ENCODE data around the gene CTTNBP2. TPM values are rescaled to one million over a fixed set of nuclear protein-coding genes. Genes with fewer than 3 reads are reported as not detected.

Gene CTTNBP2
- total and polyA plus RNA-seq, 2 of the 13 experiments (the other 11 are each of a cell fraction or from before 2014, with no cell fraction given): not detected

DNA sequence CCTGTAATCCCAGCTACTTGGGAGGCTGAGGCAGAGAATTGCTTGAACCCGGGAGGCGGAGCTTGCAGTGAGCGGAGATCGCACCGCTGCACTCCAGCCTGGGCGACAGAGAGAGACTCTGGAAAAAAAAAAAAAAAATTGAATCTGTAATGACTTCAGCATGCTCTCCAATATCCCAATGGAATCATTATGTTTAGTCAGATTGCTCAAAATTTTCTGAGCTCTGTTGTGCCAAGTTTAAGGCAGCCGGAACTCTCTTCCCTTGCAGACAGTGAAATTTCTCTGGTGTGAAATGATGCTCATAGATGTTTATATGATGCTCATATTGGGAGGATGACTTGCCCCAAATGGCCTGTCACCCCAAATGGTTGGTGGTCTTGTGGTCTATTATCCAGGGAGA lies 180.9 kb downstream of the CTTNBP2 start:
- no peak for FAIRE-seq
- ATAC-seq: no peak
- CTCF ChIA-PET (ENCODE audit: low intra/inter-chr PET ratio, low total read pairs): no interaction called here

DNA sequence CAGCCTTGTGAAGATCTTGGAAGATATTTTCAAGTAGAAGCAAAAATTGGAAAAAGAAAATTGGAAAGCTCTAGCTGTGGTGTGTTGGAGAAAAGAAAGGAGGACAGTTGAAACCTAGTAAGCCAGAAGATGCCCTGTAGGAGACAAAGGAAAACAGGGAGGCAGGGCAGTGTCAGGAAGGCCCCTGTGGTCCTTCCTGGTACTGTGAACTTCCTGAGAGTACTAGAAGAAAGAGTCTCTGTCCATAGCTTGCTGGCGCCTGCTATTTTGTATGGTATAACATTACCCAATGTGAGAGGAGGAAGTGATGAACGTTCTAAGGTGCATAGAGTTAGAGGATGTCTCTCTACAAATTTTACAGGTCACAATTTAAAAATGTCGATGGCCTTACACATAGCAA lies 183.1 kb downstream of the CTTNBP2 start:
- no TSS peak for BruUV-seq (replicated peaks)
- no peaks in the 10 kb centered on the region for H3K9me3 ChIP-seq (ENCODE audit: low read length)
- 17% methylated on average over 3 of the region's 3 CpGs for whole genome bisulfite sequencing (ENCODE audit: low lambda C conversion rate)
- no peak for FAIRE-seq
- ChIA-PET CTCF (ENCODE audit: low intra/inter-chr PET ratio, low total read pairs) (no interaction called here), POLR2A (no interaction called here)
- H3K27ac ChIP-seq (ENCODE audit: extremely low read length, insufficient read depth, low read length): no peak overlapping the region
- DNase-seq (ENCODE audit: low spot score): no peak
- H3K9ac ChIP-seq (ENCODE audit: insufficient read depth, low read depth, low read length): no peak overlapping the region
- no peaks in the 10 kb centered on the region for H3K79me2 ChIP-seq (ENCODE audit: insufficient read depth, low read length)
- in situ Hi-C loops (cut with HindIII; ENCODE audit: extremely low pct_ligation_motif_present, low pct_unique_long_range_greater_than_20kb) (no loop called here), intact Hi-C loops (cut with micrococcal nuclease; ENCODE audit: unreplicated experiment) (no loop called here)
- H3K4me1 ChIP-seq (ENCODE audit: insufficient read depth, low read length): no peaks in the 10 kb centered on the region
- no peaks in the 10 kb centered on the region for H3K36me3 ChIP-seq (replicated peaks in 1 of 2; ENCODE audit: control insufficient read depth in 1 of 2, insufficient read depth in 2 of 2, low read length in 2 of 2)
- no peak overlapping the region for H3K4me2 ChIP-seq (ENCODE audit: low read depth, low read length)
- H3K4me3 ChIP-seq (replicated peaks in 1 of 3; ENCODE audit: insufficient read depth in 1 of 3, low read depth in 2 of 3, low read length in 3 of 3): no peak overlapping the region
- no peak for ATAC-seq
- H2AFZ ChIP-seq (ENCODE audit: low read length): no peak overlapping the region
- no peaks in the 10 kb centered on the region for H4K20me1 ChIP-seq (ENCODE audit: insufficient read depth, low read length)
- H3K27me3 ChIP-seq (ENCODE audit: control insufficient read depth in 1 of 2, insufficient read depth in 2 of 2, low read length in 2 of 2): no peaks in the 10 kb centered on the region
- TF ChIP-seq GATA4 (IDR thresholded peaks at IDR 0.05; ENCODE audit: borderline replicate concordance, low read depth): no peak
- TF ChIP-seq, protein P1, sequence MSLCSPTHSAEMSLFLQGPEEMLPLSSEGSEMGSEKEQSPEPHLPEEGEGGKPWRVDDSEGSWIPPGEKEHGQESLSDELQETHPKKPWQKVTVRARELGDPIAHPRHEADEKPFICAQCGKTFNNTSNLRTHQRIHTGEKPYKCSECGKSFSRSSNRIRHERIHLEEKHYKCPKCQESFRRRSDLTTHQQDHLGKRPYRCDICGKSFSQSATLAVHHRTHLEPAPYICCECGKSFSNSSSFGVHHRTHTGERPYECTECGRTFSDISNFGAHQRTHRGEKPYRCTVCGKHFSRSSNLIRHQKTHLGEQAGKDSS (CRISPR knock-in tag; IDR thresholded peaks at IDR 0.05; ENCODE audit: borderline replicate concordance, low read depth): no peak
- TF ChIP-seq PTBP1 (IDR thresholded peaks at IDR 0.05; ENCODE audit: low read depth, low read length, poor library complexity, severe bottlenecking): no peak
- TF ChIP-seq, protein P2, sequence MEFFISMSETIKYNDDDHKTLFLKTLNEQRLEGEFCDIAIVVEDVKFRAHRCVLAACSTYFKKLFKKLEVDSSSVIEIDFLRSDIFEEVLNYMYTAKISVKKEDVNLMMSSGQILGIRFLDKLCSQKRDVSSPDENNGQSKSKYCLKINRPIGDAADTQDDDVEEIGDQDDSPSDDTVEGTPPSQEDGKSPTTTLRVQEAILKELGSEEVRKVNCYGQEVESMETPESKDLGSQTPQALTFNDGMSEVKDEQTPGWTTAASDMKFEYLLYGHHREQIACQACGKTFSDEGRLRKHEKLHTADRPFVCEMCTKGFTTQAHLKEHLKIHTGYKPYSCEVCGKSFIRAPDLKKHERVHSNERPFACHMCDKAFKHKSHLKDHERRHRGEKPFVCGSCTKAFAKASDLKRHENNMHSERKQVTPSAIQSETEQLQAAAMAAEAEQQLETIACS (CRISPR knock-in tag; IDR thresholded peaks at IDR 0.05): no peak
- no peak for TF ChIP-seq ATAD3A (CRISPR knock-in tag; IDR thresholded peaks at IDR 0.05)
- TF ChIP-seq, protein P3, sequence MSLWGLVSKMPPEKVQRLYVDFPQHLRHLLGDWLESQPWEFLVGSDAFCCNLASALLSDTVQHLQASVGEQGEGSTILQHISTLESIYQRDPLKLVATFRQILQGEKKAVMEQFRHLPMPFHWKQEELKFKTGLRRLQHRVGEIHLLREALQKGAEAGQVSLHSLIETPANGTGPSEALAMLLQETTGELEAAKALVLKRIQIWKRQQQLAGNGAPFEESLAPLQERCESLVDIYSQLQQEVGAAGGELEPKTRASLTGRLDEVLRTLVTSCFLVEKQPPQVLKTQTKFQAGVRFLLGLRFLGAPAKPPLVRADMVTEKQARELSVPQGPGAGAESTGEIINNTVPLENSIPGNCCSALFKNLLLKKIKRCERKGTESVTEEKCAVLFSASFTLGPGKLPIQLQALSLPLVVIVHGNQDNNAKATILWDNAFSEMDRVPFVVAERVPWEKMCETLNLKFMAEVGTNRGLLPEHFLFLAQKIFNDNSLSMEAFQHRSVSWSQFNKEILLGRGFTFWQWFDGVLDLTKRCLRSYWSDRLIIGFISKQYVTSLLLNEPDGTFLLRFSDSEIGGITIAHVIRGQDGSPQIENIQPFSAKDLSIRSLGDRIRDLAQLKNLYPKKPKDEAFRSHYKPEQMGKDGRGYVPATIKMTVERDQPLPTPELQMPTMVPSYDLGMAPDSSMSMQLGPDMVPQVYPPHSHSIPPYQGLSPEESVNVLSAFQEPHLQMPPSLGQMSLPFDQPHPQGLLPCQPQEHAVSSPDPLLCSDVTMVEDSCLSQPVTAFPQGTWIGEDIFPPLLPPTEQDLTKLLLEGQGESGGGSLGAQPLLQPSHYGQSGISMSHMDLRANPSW (CRISPR knock-in tag; IDR thresholded peaks at IDR 0.05; ENCODE audit: borderline replicate concordance): no peak
- no peak for TF ChIP-seq RARG (CRISPR knock-in tag; IDR thresholded peaks at IDR 0.05; ENCODE audit: low read depth)
- no peak for TF ChIP-seq ZNF749 (CRISPR knock-in tag; IDR thresholded peaks at IDR 0.05; ENCODE audit: borderline replicate concordance)
- TF ChIP-seq ZNF614 (CRISPR knock-in tag; IDR thresholded peaks at IDR 0.05; ENCODE audit: borderline replicate concordance): no peak
- no peak for TF ChIP-seq TAF15 (IDR thresholded peaks at IDR 0.05; ENCODE audit: low read depth, low read length, poor library complexity, severe bottlenecking)
- no peak for TF ChIP-seq GABPB1 (CRISPR knock-in tag; IDR thresholded peaks at IDR 0.05)
- no peak for TF ChIP-seq CHCHD3 (CRISPR knock-in tag; IDR thresholded peaks at IDR 0.05)
- TF ChIP-seq SRSF9 (IDR thresholded peaks at IDR 0.05; ENCODE audit: borderline replicate concordance, insufficient read depth, low read depth, low read length, poor library complexity, severe bottlenecking): no peak
- TF ChIP-seq ZNF317 (CRISPR knock-in tag; IDR thresholded peaks at IDR 0.05): no peak

More for the DNA sequence above, 180.9 kb downstream of the CTTNBP2 start:
- H3K36me3 ChIP-seq (replicated peaks in 1 of 2; ENCODE audit: control insufficient read depth in 1 of 2, insufficient read depth in 2 of 2, low read length in 2 of 2): no peaks in the 10 kb centered on the region
- no peaks in the 10 kb centered on the region for H3K27me3 ChIP-seq (ENCODE audit: control insufficient read depth in 1 of 2, insufficient read depth in 2 of 2, low read length in 2 of 2)
- H3K9me3 ChIP-seq (ENCODE audit: low read length): no peaks in the 10 kb centered on the region
- 71% methylated on average over 7 of the region's 7 CpGs for WGBS (ENCODE audit: low lambda C conversion rate)
- in situ Hi-C loops (cut with HindIII; ENCODE audit: extremely low pct_ligation_motif_present, low pct_unique_long_range_greater_than_20kb) (no loop called here), intact Hi-C loops (cut with micrococcal nuclease; ENCODE audit: unreplicated experiment) (no loop called here)
- no peak for TF ChIP-seq FOXC1 (CRISPR knock-in tag; IDR thresholded peaks at IDR 0.05; ENCODE audit: borderline replicate concordance)
- no peak overlapping the region for H3K4me3 ChIP-seq (replicated peaks in 1 of 3; ENCODE audit: insufficient read depth in 1 of 3, low read depth in 2 of 3, low read length in 3 of 3)
- H3K27ac ChIP-seq (ENCODE audit: extremely low read length, insufficient read depth, low read length): no peak overlapping the region
- no peaks in the 10 kb centered on the region for H3K4me1 ChIP-seq (ENCODE audit: insufficient read depth, low read length)
- H3K4me2 ChIP-seq (ENCODE audit: low read depth, low read length): no peak overlapping the region
- no peak overlapping the region for H2AFZ ChIP-seq (ENCODE audit: low read length)
- no TSS peak for BruUV-seq (replicated peaks)
- no peak for DNase-seq (ENCODE audit: low spot score)
- no peaks in the 10 kb centered on the region for H3K79me2 ChIP-seq (ENCODE audit: insufficient read depth, low read length)
- no peaks in the 10 kb centered on the region for H4K20me1 ChIP-seq (ENCODE audit: insufficient read depth, low read length)
- no peak overlapping the region for H3K9ac ChIP-seq (ENCODE audit: insufficient read depth, low read depth, low read length)
- POLR2A ChIA-PET: no interaction called here

Measured in HepG2 (cell line).